IPS-18a (cell line): Measurements from ENCODE around the gene COX6A1.
"Not testable (repeated sequence)": the region's sequence is repeated elsewhere in the genome, so short reads cannot be mapped to it uniquely, and the experiment has no call there.

Experiments
- H3K27ac ChIP-seq: one replicate; pipeline ENCODE4 v1.5.1; 2013; ENCODE audit warnings: low read length
- H3K27me3 ChIP-seq: one replicate; pipeline ENCODE4 v1.6.1; 2013; ENCODE audit warnings: mild to moderate bottlenecking, low read length; ENCODE audit not compliant: control insufficient read depth, insufficient read depth
- H3K36me3 ChIP-seq: one replicate; pipeline ENCODE4 v1.6.1; 2013; ENCODE audit warnings: low read depth, low read length; ENCODE audit not compliant: control insufficient read depth
- H3K4me1 ChIP-seq: one replicate; pipeline ENCODE4 v1.6.1; 2013; ENCODE audit warnings: low read depth, low read length; ENCODE audit not compliant: control insufficient read depth
- H3K4me3 ChIP-seq: one replicate; pipeline ENCODE4 v1.5.1; 2013; ENCODE audit warnings: low read length
- H3K9ac ChIP-seq: one replicate; pipeline ENCODE4 v1.6.1; 2013; ENCODE audit warnings: mild to moderate bottlenecking, low read length, moderate library complexity
- H3K9me3 ChIP-seq: one replicate; pipeline ENCODE4 v1.6.1; 2013; ENCODE audit warnings: low read depth, low read length; ENCODE audit not compliant: control insufficient read depth

The COX6A1 gene

GRCh38 chr12:120470150-120470784, 32.4 kb downstream of the COX6A1 start:
- no peaks in the 10 kb centered on the region for H3K27me3 ChIP-seq
- peaks cover 14% of the 10 kb centered on the region for H3K36me3 ChIP-seq
- peak overlapping the region; percentile 69 for H3K4me3 ChIP-seq
- H3K4me1 ChIP-seq, result no peaks in the 10 kb centered on the region
- no peaks in the 10 kb centered on the region for H3K9me3 ChIP-seq
- no peak overlapping the region for H3K27ac ChIP-seq
- H3K9ac ChIP-seq, result peak overlapping the region; percentile 75

DNA sequence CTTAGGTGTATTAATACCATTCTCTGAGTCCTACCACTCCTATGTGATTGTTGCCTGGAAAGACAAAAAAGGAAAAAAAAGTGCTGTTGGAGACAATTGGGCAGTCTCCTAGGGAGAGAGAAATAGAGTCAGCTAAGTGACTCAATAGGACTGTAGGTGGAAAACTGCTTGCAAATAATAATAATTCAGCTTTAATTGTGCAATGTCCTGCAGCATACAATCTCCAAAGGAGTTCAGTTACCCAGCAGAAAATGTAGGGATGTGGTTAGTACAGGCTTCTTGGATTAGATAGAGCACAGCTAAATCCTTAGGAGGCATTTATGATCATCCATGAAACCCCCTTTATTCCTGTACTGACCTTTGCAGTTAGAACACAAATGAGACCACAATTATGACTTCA, 34.6 kb downstream of the COX6A1 start:
- H3K4me1 ChIP-seq, result no peaks in the 10 kb centered on the region
- H3K27me3 ChIP-seq, result no peaks in the 10 kb centered on the region
- peaks cover 3% of the 10 kb centered on the region for H3K36me3 ChIP-seq
- no peak overlapping the region for H3K27ac ChIP-seq
- H3K9me3 ChIP-seq, result no peaks in the 10 kb centered on the region
- H3K9ac ChIP-seq, result no peak overlapping the region
- no peak overlapping the region for H3K4me3 ChIP-seq

- Histone ChIP-seq H3K9me3 (no peaks in the 10 kb centered on the region), H3K36me3 (no peaks in the 10 kb centered on the region), H3K4me3 (no peak overlapping the region), H3K9ac (no peak overlapping the region), H3K27ac (no peak overlapping the region), H3K27me3 (no peaks in the 10 kb centered on the region), H3K4me1 (no peaks in the 10 kb centered on the region)
Measured at GRCh38 chr12:120473807-120474615, 36.1 kb downstream of the COX6A1 start.

- Histone ChIP-seq H3K9me3 (no peaks in the 10 kb centered on the region), H3K4me3 (no peak overlapping the region), H3K36me3 (no peaks in the 10 kb centered on the region), H3K9ac (no peak overlapping the region), H3K4me1 (no peaks in the 10 kb centered on the region), H3K27me3 (no peaks in the 10 kb centered on the region), H3K27ac (no peak overlapping the region)
Measured at GRCh38 chr12:120474616-120474960, 36.7 kb downstream of the COX6A1 start.

GRCh38 chr12:120475643-120476042, 37.7 kb downstream of the COX6A1 start:
- no peaks in the 10 kb centered on the region for H3K4me1 ChIP-seq
- H3K27me3 ChIP-seq, result no peaks in the 10 kb centered on the region
- H3K9me3 ChIP-seq, result no peaks in the 10 kb centered on the region
- H3K4me3 ChIP-seq, result no peak overlapping the region
- H3K27ac ChIP-seq, result no peak overlapping the region
- no peaks in the 10 kb centered on the region for H3K36me3 ChIP-seq
- no peak overlapping the region for H3K9ac ChIP-seq

DNA sequence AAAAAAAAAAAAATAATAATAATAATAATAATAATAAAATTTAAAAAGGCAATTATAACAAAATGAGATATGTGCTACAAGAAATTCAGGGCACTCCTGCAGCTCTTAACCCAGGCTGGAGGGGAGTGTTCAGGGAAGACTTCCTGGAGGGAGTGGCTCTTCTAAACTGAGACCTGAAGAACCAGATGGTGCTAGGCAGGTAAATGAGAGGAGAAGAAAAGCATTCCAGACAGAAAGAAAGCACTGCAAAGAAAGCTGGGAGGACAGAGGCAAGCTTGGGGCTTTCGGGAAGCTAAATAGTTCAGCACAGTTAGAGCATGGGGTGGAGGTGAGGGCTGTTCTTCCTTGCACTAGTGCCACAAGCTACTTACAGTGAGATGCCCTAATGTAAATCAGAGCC, 41.5 kb downstream of the COX6A1 start:
- Histone ChIP-seq H3K4me3 (no peak overlapping the region), H3K4me1 (no peaks in the 10 kb centered on the region), H3K27me3 (no peaks in the 10 kb centered on the region), H3K36me3 (no peaks in the 10 kb centered on the region), H3K9me3 (no peaks in the 10 kb centered on the region), H3K27ac (no peak overlapping the region), H3K9ac (no peak overlapping the region)

GRCh38 chr12:120480211-120480610, 42.3 kb downstream of the COX6A1 start:
- H3K4me3 ChIP-seq, result no peak overlapping the region
- H3K9ac ChIP-seq, result no peak overlapping the region
- no peak overlapping the region for H3K27ac ChIP-seq
- no peaks in the 10 kb centered on the region for H3K27me3 ChIP-seq
- H3K9me3 ChIP-seq, result no peaks in the 10 kb centered on the region
- no peaks in the 10 kb centered on the region for H3K36me3 ChIP-seq
- H3K4me1 ChIP-seq, result no peaks in the 10 kb centered on the region

DNA sequence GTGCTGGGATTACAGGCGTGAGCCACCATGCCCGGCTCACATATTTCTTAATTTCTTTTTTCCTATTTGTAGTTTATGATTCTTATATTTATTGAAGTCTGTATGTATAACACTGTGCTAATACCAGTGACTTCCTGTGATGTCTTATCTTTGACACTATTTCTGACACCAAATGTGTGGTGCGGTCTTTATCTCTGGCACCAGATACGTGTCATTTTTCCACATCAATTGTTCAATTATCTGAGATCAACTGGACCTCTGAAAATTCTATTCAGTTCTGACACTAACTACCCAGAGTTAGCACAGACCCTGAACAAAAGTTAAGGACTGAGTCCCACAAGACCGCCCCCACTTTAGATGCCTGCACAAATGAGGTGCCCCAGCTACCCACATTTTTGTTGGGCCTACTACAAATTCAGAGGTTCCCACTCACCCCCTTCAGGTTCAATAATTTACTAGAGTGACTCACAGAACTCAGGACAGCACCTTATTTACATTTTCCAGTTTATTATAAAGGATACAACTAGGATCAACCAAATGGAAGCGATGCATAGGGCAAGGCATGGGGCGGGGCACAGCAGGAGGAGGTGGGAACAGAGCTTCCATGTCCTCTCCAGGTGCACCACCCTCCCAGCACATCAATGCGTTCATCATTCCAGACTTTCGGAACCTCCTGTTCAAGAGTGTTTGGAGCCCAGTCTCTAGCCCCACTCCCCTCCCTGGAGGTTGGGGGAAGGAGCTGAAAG, 43.3 kb downstream of the COX6A1 start:
- H3K4me1 ChIP-seq, result no peaks in the 10 kb centered on the region
- H3K4me3 ChIP-seq, result no peak overlapping the region
- H3K27ac ChIP-seq, result no peak overlapping the region
- H3K36me3 ChIP-seq, result no peaks in the 10 kb centered on the region
- H3K9me3 ChIP-seq, result no peaks in the 10 kb centered on the region
- H3K9ac ChIP-seq, result no peak overlapping the region
- H3K27me3 ChIP-seq, result no peaks in the 10 kb centered on the region

DNA sequence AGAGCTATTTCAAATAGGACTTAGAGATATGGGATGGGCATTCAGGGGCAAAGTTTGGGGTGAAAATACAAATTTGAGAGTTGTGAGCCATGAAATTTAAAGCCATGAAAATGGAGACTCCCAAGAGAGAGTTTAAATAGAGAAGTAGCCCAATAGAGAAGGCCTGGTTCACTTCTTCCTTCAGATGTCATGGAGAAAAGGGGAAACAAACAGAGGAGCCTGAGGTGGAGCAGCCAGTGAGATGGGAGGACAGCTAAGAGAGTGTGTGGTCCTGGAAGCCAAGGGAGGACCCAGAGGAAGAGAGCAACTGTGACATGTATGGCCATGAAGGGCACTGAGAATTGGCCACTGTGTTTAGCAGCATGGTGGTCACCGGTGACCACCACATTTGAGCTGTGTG, 45.7 kb downstream of the COX6A1 start:
- no peaks in the 10 kb centered on the region for H3K27me3 ChIP-seq
- H3K4me3 ChIP-seq, result no peak overlapping the region
- H3K9me3 ChIP-seq, result no peaks in the 10 kb centered on the region
- no peaks in the 10 kb centered on the region for H3K4me1 ChIP-seq
- no peaks in the 10 kb centered on the region for H3K36me3 ChIP-seq
- no peak overlapping the region for H3K9ac ChIP-seq
- H3K27ac ChIP-seq, result no peak overlapping the region

- no peak overlapping the region for H3K4me3 ChIP-seq
- H3K36me3 ChIP-seq, result no peaks in the 10 kb centered on the region
- no peaks in the 10 kb centered on the region for H3K27me3 ChIP-seq
- no peak overlapping the region for H3K9ac ChIP-seq
- H3K4me1 ChIP-seq, result no peaks in the 10 kb centered on the region
- H3K9me3 ChIP-seq, result no peaks in the 10 kb centered on the region
- no peak overlapping the region for H3K27ac ChIP-seq
Measured at GRCh38 chr12:120485961-120486881, 48.3 kb downstream of the COX6A1 start.

GRCh38 chr12:120487552-120487951, 49.6 kb downstream of the COX6A1 start:
- H3K27me3 ChIP-seq, H3K36me3 ChIP-seq, H3K4me3 ChIP-seq, H3K9ac ChIP-seq, H3K9me3 ChIP-seq, H3K27ac ChIP-seq, H3K4me1 ChIP-seq: not testable (repeated sequence)
